ENCODE results near the gene CDC73.

The CDC73 gene

GRCh38 chr1:193301746-193302145, 179.9 kb downstream of the CDC73 start:
- DNase-seq (ENCODE audit: low read depth), result no peak
- no peak for TF ChIP-seq CTCF (conservative IDR thresholded peaks at IDR 0.05; ENCODE audit: low read depth, low read length)
- no peak overlapping the region for H3K4me3 ChIP-seq (ENCODE audit: low read length)

- TF ChIP-seq CTCF (conservative IDR thresholded peaks at IDR 0.05; ENCODE audit: low read depth, low read length), result no peak
- no peak for DNase-seq (ENCODE audit: low read depth)
Observed at GRCh38 chr1:193303849-193304248, 182.0 kb downstream of the CDC73 start.

More at GRCh38 chr1:193303849-193304248, 182.0 kb downstream of the CDC73 start:
- H3K4me3 ChIP-seq (ENCODE audit: low read length), result no peak overlapping the region
